COR-L47 (cell line): Measurements from ENCODE around the gene COLGALT1.

Source experiments
- DNase-seq: peaks from one replicate; lab custom pipeline; 2025; lab: John Stamatoyannopoulos, UW

Gene COLGALT1

DNA sequence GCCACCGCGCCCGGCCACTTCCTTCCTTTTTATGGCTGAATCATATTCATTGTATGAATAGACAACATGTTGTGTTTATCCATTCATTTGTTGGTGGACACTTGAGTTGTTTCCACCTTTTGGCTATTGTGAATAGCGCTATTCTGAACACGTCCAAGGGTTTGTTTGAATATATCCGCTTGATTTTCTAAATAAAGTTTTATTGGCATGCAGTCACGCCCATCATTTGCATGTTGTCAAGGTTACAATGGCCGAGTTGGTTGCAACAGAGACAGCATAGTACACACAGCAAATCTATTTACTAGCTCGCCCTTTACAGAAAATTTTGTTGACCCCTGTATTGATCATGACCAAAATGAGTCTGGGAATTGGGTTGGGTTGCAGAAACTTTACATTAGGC is 43.5 kb downstream of the COLGALT1 start:
- DNase-seq, result no peak

- DNase-seq, result no peak
Measured at GRCh38 chr19:17599780-17600179, 44.3 kb downstream of the COLGALT1 start.

- DNase-seq, result no peak
Measured at GRCh38 chr19:17601683-17602082, 46.2 kb downstream of the COLGALT1 start.

DNA sequence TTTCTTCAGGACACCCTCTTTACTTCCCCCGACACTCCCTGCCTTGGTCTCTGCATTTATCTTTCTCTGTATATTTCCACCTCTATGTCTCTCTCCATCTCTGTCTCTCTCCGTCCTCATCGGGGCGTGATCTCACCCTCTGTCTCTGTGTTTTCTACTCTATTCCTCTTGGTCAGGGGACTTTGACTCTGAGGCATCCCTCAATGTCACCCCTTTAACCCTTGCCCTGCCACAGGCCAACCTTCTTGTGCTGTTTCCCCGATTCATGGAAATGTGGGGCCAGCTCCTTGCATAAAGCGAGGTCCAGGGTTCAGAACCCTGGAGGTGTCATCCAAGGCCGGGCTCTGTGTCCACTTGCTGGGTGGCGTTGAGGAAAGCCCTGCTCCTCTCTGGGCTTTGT is 46.8 kb downstream of the COLGALT1 start:
- no peak for DNase-seq

- DNase-seq, result no peak
Measured at GRCh38 chr19:17602872-17603510, 47.5 kb downstream of the COLGALT1 start.

DNA sequence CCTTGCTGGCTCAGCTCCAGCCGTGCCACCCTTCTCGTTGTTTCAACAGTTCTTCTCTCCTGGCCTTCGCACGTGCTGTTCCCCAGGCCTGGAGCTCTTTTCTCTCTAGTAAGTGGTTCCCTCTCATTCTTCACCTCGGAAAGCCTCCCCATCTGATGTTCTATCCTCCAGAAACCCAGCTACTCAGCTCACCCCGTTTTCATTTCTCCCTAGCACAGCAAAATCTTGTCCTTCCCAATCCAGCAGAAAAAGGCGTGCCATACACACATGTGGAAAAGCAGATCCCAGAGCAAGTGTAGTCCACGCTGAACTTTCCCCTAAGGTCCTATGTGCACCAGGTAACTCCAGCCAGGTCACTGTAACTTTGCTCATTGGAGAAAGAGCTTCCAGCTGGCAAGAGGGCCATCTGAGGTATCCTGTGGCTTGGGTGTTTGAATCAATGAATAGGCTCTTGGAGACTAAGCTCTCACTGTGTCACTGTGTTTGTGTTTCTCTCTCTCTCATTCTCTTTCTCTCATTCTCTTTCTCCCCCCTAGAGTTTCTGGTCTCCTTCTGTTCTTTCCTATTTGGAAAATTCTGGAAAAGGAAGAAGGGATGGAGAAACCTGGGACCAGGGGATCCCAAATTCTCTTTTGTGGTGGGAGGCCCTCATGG is 49.0 kb downstream of the COLGALT1 start:
- DNase-seq, result no peak

DNA sequence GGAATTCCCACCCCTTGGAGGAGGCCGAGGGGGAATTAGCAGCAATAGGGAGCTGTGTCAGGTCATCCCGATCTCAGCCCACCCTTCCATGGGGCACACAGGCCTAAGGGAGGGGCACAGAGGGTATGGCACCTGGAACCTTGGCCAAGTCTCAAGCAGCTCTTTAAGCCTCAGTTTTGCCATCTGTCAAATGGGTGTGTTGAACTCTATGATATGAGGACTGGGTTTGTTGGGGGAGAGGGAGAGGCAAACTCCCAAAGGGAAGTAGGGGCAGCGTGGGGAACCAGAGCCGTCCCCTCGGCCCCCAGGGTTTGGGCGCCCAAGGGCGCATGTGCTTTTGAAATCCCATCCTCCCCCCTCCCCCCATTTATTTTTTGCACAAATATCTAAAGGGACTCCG is 49.7 kb downstream of the COLGALT1 start:
- DNase-seq, result no peak

- no peak for DNase-seq
Measured at GRCh38 chr19:17605761-17606589, 50.5 kb downstream of the COLGALT1 start.

GRCh38 chr19:17606590-17607185 is 51.2 kb downstream of the COLGALT1 start:
- no peak for DNase-seq

- DNase-seq, result no peak
Measured at GRCh38 chr19:17607936-17608335, 52.5 kb downstream of the COLGALT1 start.

GRCh38 chr19:17610384-17610783 is 54.9 kb downstream of the COLGALT1 start:
- DNase-seq, result no peak

DNA sequence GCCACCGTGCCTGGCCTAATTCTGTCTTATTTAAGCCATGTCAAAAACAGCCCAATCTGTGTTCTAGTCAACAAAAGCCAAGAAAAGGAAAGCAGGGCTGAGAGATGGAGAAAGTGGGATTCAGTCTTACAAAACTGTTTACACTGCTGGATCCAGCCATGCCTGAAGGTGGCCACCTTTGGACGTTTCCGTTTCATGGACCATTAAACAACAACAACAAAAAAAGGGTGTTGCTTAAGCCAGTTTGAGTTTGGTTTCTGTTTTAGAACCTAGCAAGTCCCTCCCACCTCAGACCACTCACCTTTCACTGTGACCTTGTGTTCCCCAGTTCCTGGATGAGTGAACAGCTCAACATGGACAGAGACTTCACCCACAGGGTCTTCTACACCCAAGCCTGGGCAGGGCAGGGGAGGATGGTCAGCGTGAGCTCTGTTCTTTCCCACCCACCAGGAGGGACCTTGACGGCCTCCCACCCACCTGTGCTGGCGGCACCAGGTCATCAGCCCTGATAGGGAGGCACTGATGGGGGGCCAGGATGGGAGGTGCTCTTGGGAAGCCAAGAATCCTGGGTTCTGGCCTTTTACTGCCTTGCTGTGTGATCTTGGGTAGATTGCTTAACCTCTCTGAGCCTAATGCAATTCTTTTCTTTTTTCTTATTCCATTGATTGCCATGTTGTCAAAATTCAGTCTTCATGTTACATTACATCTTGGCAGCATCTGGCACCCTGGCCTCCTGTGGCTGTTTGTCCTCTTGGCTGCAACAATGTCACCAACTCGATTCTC is 56.2 kb downstream of the COLGALT1 start:
- DNase-seq, result no peak

DNA sequence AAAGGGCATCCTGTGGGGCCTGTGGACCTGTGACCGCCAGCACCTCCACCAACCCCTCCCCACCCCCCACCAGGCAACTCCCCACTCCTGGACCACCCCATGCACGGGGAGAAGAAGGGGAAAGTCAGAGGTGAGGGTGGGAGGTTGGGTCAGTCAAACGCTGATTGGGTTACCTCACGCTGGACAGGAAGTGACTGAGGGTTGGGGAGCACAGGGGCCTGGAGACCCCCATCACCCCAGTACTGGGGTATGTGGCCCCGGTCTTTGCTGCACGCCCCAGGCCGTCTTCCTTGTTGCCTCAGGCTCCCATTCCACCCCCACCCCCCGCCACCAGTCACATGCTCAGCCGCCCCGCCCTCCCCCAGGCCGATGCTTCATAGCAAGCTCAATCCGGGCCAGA is 59.0 kb downstream of the COLGALT1 start:
- no peak for DNase-seq

GRCh38 chr19:17615889-17616685 is 60.6 kb downstream of the COLGALT1 start:
- no peak for DNase-seq

DNA sequence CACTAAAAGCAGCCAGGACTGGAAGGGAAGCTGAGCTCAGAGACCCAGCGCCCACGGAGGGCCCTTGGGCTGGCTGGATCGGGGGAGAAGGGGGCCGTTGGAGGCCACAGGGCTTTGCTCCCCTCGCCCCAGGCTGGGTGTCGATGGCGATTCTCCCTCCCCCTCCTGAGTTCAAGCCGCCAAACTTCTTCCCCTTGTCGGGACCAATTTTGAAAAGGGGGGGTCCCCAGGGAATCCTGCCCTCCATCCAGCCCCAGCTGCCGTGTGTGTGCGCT is 61.2 kb downstream of the COLGALT1 start:
- no peak for DNase-seq

- no peak for DNase-seq
Measured at GRCh38 chr19:17616961-17617806, 61.7 kb downstream of the COLGALT1 start.

DNA sequence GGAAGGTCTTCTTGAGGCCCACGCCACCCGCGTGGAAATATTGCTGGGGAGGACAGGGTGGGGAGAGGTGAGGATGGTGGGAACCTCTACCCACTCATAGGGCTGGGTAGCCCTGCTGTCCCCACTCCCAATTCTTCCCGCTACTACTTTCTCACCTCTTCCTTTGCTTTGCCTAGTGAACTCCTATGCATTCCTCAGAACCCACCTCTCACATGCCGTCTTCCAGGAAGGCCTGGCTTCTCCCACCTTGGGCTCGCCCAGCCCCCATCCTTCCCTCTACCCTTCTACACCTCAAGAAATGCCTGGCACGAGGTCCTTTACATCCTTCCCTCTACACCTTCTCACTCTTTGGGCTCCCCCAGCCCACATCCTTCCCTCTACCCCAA is 62.4 kb downstream of the COLGALT1 start:
- no peak for DNase-seq

DNA sequence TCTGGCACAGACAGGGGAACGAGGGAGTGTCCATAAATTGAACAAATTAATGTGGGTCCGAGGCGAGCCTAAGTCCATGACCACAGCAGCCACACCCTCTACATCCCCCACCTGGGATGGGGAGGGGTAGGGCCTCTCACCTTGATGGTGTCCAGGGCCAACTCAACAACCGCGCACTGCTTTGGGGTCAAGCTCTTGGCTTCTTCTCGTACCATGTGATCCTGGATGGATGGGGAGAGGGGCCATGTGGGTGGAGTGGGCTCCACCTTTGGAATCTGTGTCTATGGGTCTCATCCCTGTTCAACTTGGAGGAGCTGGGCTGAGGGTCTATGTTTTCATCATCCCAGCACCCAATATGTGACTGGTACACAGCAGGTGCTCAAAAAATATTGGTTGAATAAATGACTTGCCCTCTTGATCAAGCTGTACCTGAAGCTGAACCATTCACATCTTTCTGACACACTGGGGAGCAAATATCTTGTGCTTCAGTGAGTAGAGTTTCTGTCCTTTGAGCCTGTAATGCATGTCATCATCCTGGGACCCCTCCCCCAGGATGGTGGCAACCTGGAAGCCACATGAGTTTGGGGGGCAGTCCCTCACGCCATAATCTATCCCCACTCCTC is 62.9 kb downstream of the COLGALT1 start:
- no peak for DNase-seq

GRCh38 chr19:17618936-17619335 is 63.5 kb downstream of the COLGALT1 start:
- DNase-seq, result no peak

DNA sequence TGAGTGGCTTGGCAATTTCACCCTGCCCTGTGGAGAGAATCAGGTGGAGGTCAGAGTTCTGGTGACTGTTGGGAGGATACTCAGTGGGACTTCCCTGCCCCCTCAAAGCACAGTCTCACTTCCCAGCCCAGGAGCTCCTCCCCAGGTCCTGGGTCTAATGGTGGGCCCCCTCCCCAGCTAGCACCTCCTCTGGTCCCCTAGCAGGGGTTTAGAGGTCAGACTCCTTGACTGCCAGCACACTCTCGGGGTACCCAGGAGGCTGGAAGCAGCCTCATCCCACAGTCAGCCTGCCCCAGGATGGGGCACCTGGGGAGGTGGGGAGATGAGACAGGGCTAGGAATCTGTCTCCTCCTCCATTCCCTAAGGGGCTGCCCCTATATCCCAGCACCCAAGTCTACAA is 65.2 kb downstream of the COLGALT1 start:
- DNase-seq, result no peak
